GM19395 (cell line): ENCODE results near the gene PARP16.

Experiments used
- ATAC-seq: cut with Tn5 transposase; IDR thresholded peaks from one replicate; pipeline ENCODE4 v1.9.1; 2021; ENCODE audit warnings: mild to moderate bottlenecking, moderate library complexity; ENCODE audit not compliant: unreplicated experiment

The PARP16 gene

DNA sequence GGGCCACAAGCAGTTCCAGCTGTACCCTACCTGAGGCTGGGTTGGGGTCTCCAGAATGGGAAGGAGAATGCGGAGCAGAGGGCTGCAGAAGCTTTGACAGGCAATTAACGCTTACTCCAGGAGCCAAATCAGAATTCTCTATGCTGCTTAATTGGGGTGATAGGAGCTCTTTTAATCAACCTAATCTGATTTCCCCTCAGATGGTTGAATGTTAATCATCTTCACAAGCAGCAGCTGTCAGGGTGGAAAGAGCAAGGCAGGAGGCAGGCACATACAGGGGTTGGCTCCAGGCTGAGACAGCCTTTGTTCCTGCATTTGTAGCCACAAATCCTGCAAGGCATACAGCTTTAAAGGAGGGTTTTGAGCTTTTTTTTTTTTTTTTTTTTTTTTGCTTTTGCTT is 78.0 kb downstream of the PARP16 start:
- ATAC-seq, result no peak
